ENCODE data around the gene SLC2A4RG. TPM values are rescaled to one million over a fixed set of nuclear protein-coding genes. Genes with fewer than 3 reads are reported as not detected.

Gene SLC2A4RG
- total and polyA plus RNA-seq, 2 of the 13 experiments (the other 11 are each of a cell fraction or from before 2014, with no cell fraction given) = 91.4 to 95.9 TPM

DNA sequence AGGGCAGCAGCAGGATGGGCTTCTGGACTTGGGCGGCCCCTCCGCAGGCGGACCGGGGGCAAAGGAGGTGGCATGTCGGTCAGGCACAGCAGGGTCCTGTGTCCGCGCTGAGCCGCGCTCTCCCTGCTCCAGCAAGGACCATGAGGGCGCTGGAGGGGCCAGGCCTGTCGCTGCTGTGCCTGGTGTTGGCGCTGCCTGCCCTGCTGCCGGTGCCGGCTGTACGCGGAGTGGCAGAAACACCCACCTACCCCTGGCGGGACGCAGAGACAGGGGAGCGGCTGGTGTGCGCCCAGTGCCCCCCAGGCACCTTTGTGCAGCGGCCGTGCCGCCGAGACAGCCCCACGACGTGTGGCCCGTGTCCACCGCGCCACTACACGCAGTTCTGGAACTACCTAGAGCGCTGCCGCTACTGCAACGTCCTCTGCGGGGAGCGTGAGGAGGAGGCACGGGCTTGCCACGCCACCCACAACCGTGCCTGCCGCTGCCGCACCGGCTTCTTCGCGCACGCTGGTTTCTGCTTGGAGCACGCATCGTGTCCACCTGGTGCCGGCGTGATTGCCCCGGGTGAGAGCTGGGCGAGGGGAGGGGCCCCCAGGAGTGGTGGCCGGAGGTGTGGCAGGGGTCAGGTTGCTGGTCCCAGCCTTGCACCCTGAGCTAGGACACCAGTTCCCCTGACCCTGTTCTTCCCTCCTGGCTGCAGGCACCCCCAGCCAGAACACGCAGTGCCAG, 42.8 kb upstream of the SLC2A4RG start, which contains the start of gene TNFRSF6B (continued):
- TF ChIP-seq SIN3A (IDR thresholded peaks at IDR 0.05; ENCODE audit: borderline replicate concordance, low read depth, low read length) = peak; percentile 42; the same call in 1 of the 2 replicates
- peak; percentile 76; the same call in 1 of the 2 replicates for TF ChIP-seq GZF1 (CRISPR knock-in tag; IDR thresholded peaks at IDR 0.05)
- no peak for TF ChIP-seq ZUFSP (CRISPR knock-in tag; IDR thresholded peaks at IDR 0.05; ENCODE audit: borderline replicate concordance)
- no peak for TF ChIP-seq ZNF501 (CRISPR knock-in tag; IDR thresholded peaks at IDR 0.05)
- TF ChIP-seq ZNF543 (CRISPR knock-in tag; IDR thresholded peaks at IDR 0.05) = no peak
- TF ChIP-seq ZNF619 (CRISPR knock-in tag; IDR thresholded peaks at IDR 0.05) = peak; percentile 55; the same call in 1 of the 2 replicates
- no peak for TF ChIP-seq NAIF1 (CRISPR knock-in tag; IDR thresholded peaks at IDR 0.05; ENCODE audit: borderline replicate concordance)
- no peak for TF ChIP-seq NR2F6 (IDR thresholded peaks at IDR 0.05)
- TF ChIP-seq NR2F6 (CRISPR knock-in tag; IDR thresholded peaks at IDR 0.05) = peak; percentile 62; the same call in 1 of the 2 replicates
- peak; percentile 83; the same call in 1 of the 2 replicates for TF ChIP-seq ZNF766 (CRISPR knock-in tag; IDR thresholded peaks at IDR 0.05; ENCODE audit: borderline replicate concordance)
- TF ChIP-seq ATF1 (CRISPR knock-in tag; IDR thresholded peaks at IDR 0.05) = no peak
- TF ChIP-seq PHF8 (CRISPR knock-in tag; IDR thresholded peaks at IDR 0.05) = peak; percentile 28; the same call in 1 of the 2 replicates
- TF ChIP-seq JUND (CRISPR knock-in tag; IDR thresholded peaks at IDR 0.05) = no peak
- TF ChIP-seq ZNF598 (CRISPR knock-in tag; IDR thresholded peaks at IDR 0.05; ENCODE audit: borderline replicate concordance) = no peak
- 0 out of 2 replicates have a peak, but pooled peaks have one; percentile 38 for TF ChIP-seq MED1 (CRISPR knock-in tag; IDR thresholded peaks at IDR 0.05)
- TF ChIP-seq ZNF160 (CRISPR knock-in tag; IDR thresholded peaks at IDR 0.05) = peak; percentile 79; the same call in 1 of the 2 replicates
- TF ChIP-seq SMARCE1 (IDR thresholded peaks at IDR 0.05; ENCODE audit: borderline replicate concordance) = no peak
- no peak for TF ChIP-seq ZBTB25 (CRISPR knock-in tag; IDR thresholded peaks at IDR 0.05)
- TF ChIP-seq ZNF512B (CRISPR knock-in tag; IDR thresholded peaks at IDR 0.05; ENCODE audit: borderline replicate concordance) = peak; percentile 50; the same call in 1 of the 2 replicates
- no peak for TF ChIP-seq ZNF121 (CRISPR knock-in tag; IDR thresholded peaks at IDR 0.05)
- TF ChIP-seq ZNF839 (CRISPR knock-in tag; IDR thresholded peaks at IDR 0.05; ENCODE audit: borderline replicate concordance) = 0 out of 2 replicates have a peak, but pooled peaks have one; percentile 28
- TF ChIP-seq AHR (CRISPR knock-in tag; IDR thresholded peaks at IDR 0.05) = 0 out of 2 replicates have a peak, but pooled peaks have one; percentile 22
- TF ChIP-seq SRSF1 (optimal IDR thresholded peaks at IDR 0.05; ENCODE audit: low read depth, low read length) = peak; percentile 71
- TF ChIP-seq ZNF20 (CRISPR knock-in tag; IDR thresholded peaks at IDR 0.05) = no peak
- TF ChIP-seq, protein P1, sequence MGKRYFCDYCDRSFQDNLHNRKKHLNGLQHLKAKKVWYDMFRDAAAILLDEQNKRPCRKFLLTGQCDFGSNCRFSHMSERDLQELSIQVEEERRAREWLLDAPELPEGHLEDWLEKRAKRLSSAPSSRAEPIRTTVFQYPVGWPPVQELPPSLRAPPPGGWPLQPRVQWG (CRISPR knock-in tag; IDR thresholded peaks at IDR 0.05; ENCODE audit: borderline replicate concordance, low read depth) = no peak
- peak; percentile 40; the same call in 1 of the 2 replicates for TF ChIP-seq HNF4A (CRISPR knock-in tag; IDR thresholded peaks at IDR 0.05)

Data from HepG2 (cell line).